Measurements from ENCODE around the gene FAM240A. TPM values are rescaled to one million over a fixed set of nuclear protein-coding genes. Genes with fewer than 3 reads are reported as not detected.

FAM240A gene
- total RNA-seq, 1 experiment from 2014 or later = not detected

DNA sequence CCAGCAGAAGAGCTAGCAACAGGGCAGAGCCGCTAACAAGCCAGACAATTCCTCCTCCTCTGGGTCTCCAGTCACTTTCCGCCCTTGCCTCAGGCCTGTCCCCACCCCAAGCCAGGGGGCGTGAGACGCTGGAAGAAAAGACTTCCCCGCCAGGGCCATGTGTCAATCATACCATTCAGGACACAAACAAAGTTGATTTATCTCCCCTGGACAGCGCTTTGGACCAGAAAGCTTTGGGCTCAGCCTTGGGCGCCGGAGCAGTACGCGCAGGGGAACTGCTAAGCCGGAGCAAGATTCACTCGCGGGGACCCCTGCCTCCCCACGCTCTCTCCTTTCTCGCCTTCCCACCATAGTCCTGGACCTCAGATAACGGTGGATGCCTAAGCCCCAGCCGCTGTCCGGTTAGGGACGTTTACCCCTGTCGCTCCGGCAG is 46.7 kb upstream of the FAM240A start:
- Histone ChIP-seq H3K36me3 (ENCODE audit: insufficient read depth, low read length, poor library complexity, severe bottlenecking) (no peaks in the 10 kb centered on the region), H3K9me3 (ENCODE audit: low read depth, low read length, poor library complexity, severe bottlenecking) (no peaks in the 10 kb centered on the region), H3K4me3 (ENCODE audit: low read depth, low read length, poor library complexity, severe bottlenecking) (peak overlapping the region; percentile 39), H3K27me3 (replicated peaks; ENCODE audit: insufficient read depth, low read depth, low read length, poor library complexity) (no peaks in the 10 kb centered on the region), H3K27ac (ENCODE audit: low read depth, low read length, poor library complexity, severe bottlenecking) (no peak overlapping the region), H3K4me1 (ENCODE audit: insufficient read depth, low read length, poor library complexity, severe bottlenecking) (no peaks in the 10 kb centered on the region)
- CTCF ChIA-PET = no interaction called here
- POLR2A ChIA-PET (ENCODE audit: low non-redundant PET) = no interaction called here
- intact Hi-C loops (cut with micrococcal nuclease; ENCODE audit: unreplicated experiment) = no loop called here
- DNase-seq (ENCODE audit: low spot score) = no peak
- BruUV-seq (replicated peaks) = no TSS peak
- TF ChIP-seq, protein P1, sequence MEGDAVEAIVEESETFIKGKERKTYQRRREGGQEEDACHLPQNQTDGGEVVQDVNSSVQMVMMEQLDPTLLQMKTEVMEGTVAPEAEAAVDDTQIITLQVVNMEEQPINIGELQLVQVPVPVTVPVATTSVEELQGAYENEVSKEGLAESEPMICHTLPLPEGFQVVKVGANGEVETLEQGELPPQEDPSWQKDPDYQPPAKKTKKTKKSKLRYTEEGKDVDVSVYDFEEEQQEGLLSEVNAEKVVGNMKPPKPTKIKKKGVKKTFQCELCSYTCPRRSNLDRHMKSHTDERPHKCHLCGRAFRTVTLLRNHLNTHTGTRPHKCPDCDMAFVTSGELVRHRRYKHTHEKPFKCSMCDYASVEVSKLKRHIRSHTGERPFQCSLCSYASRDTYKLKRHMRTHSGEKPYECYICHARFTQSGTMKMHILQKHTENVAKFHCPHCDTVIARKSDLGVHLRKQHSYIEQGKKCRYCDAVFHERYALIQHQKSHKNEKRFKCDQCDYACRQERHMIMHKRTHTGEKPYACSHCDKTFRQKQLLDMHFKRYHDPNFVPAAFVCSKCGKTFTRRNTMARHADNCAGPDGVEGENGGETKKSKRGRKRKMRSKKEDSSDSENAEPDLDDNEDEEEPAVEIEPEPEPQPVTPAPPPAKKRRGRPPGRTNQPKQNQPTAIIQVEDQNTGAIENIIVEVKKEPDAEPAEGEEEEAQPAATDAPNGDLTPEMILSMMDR (conservative IDR thresholded peaks at IDR 0.05; ENCODE audit: low read depth, low read length) = no peak
- no peak for TF ChIP-seq EZH2 (IDR thresholded peaks at IDR 0.05; ENCODE audit: borderline replicate concordance, low read depth, low read length, poor library complexity, severe bottlenecking)

GRCh38 chr3:46566040-46566641 is 46.2 kb upstream of the FAM240A start, which contains the start of gene LRRC2:
Gene LRRC2, minus strand, starts transcription at chr3:46566302. Its CDS starts 14,711 bp downstream, at chr3:46551591.
- peak; percentile 34 for DNase-seq (ENCODE audit: low spot score)
- intact Hi-C loops (cut with micrococcal nuclease; ENCODE audit: unreplicated experiment) = no loop called here
- H3K27ac ChIP-seq (ENCODE audit: low read depth, low read length, poor library complexity, severe bottlenecking) = no peak within 1 kb of the TSS
- H3K9me3 ChIP-seq (ENCODE audit: low read depth, low read length, poor library complexity, severe bottlenecking) = no peaks in the 10 kb centered on the region
- no peaks in the 10 kb centered on the region for H3K27me3 ChIP-seq (replicated peaks; ENCODE audit: insufficient read depth, low read depth, low read length, poor library complexity)
- no peak for TF ChIP-seq EZH2 (IDR thresholded peaks at IDR 0.05; ENCODE audit: borderline replicate concordance, low read depth, low read length, poor library complexity, severe bottlenecking)
- TF ChIP-seq, protein P1 (conservative IDR thresholded peaks at IDR 0.05; ENCODE audit: low read depth, low read length) = no peak
- POLR2A ChIA-PET (ENCODE audit: low non-redundant PET) = no interaction called here
- H3K36me3 ChIP-seq (ENCODE audit: insufficient read depth, low read length, poor library complexity, severe bottlenecking) = no peaks in the 10 kb centered on the region
- CTCF ChIA-PET = no interaction called here
- peak within 1 kb of the TSS; percentile 39 for H3K4me3 ChIP-seq (ENCODE audit: low read depth, low read length, poor library complexity, severe bottlenecking)
- no peaks in the 10 kb centered on the region for H3K4me1 ChIP-seq (ENCODE audit: insufficient read depth, low read length, poor library complexity, severe bottlenecking)
- no TSS peak for BruUV-seq (replicated peaks)

GRCh38 chr3:46571684-46572083 is 40.6 kb upstream of the FAM240A start:
- no peak overlapping the region for H3K4me3 ChIP-seq (ENCODE audit: low read depth, low read length, poor library complexity, severe bottlenecking)
- intact Hi-C loops (cut with micrococcal nuclease; ENCODE audit: unreplicated experiment) = no loop called here
- H3K27ac ChIP-seq (ENCODE audit: low read depth, low read length, poor library complexity, severe bottlenecking) = no peak overlapping the region
- ChIA-PET CTCF (no interaction called here), POLR2A (ENCODE audit: low non-redundant PET) (no interaction called here)
- TF ChIP-seq, protein P1 (conservative IDR thresholded peaks at IDR 0.05; ENCODE audit: low read depth, low read length) = no peak
- no peak for DNase-seq (ENCODE audit: low spot score)
- H3K36me3 ChIP-seq (ENCODE audit: insufficient read depth, low read length, poor library complexity, severe bottlenecking) = no peaks in the 10 kb centered on the region
- H3K4me1 ChIP-seq (ENCODE audit: insufficient read depth, low read length, poor library complexity, severe bottlenecking) = no peaks in the 10 kb centered on the region
- BruUV-seq (replicated peaks) = no TSS peak
- H3K9me3 ChIP-seq (ENCODE audit: low read depth, low read length, poor library complexity, severe bottlenecking) = no peaks in the 10 kb centered on the region
- no peaks in the 10 kb centered on the region for H3K27me3 ChIP-seq (replicated peaks; ENCODE audit: insufficient read depth, low read depth, low read length, poor library complexity)

All from A673 (cell line).